ENCODE measurements around the gene HELT. TPM values are rescaled to one million over a fixed set of nuclear protein-coding genes. Genes with fewer than 3 reads are reported as not detected.
A peak's percentile ranks its signal among the peaks of the same experiment; 100 is the strongest.

The HELT gene
- total and polyA plus RNA-seq, 9 donors = not detected

- TF ChIP-seq, protein P1, sequence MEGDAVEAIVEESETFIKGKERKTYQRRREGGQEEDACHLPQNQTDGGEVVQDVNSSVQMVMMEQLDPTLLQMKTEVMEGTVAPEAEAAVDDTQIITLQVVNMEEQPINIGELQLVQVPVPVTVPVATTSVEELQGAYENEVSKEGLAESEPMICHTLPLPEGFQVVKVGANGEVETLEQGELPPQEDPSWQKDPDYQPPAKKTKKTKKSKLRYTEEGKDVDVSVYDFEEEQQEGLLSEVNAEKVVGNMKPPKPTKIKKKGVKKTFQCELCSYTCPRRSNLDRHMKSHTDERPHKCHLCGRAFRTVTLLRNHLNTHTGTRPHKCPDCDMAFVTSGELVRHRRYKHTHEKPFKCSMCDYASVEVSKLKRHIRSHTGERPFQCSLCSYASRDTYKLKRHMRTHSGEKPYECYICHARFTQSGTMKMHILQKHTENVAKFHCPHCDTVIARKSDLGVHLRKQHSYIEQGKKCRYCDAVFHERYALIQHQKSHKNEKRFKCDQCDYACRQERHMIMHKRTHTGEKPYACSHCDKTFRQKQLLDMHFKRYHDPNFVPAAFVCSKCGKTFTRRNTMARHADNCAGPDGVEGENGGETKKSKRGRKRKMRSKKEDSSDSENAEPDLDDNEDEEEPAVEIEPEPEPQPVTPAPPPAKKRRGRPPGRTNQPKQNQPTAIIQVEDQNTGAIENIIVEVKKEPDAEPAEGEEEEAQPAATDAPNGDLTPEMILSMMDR (IDR thresholded peaks at IDR 0.05) = peak; percentile 56 to 84 (median 57)
- TF ChIP-seq EP300 (IDR thresholded peaks at IDR 0.05) = no peak
- Histone ChIP-seq H3K4me3 (no peak overlapping the region), H3K27ac (no peak overlapping the region), H3K36me3 (no peaks in the 10 kb centered on the region), H3K27me3 (no peaks in the 10 kb centered on the region), H3K9me3 (no peaks in the 10 kb centered on the region), H3K4me1 (ENCODE audit: insufficient read depth) (peaks cover 6% of the 10 kb centered on the region)
- 4 to 5% (median 5%) methylated on average over 22 of the region's 22 CpGs for WGBS, 3 donors
- DNase-seq = peak; percentile 75 to 87 (median 82)
- intact Hi-C loops (cut with DNase I) = loop anchor here in 1 of 4 donors (10.0 kb wide), 1 partner anchor 261 kb away; no protein-coding TSS in a partner anchor
These were observed 13.0 kb upstream of the HELT start for GRCh38 chr4:185005219-185005819.

- TF ChIP-seq, protein P1 (IDR thresholded peaks at IDR 0.05) = no peak
- TF ChIP-seq EP300 (IDR thresholded peaks at IDR 0.05) = no peak
- TF ChIP-seq POLR2A (IDR thresholded peaks at IDR 0.05) = no peak
- 11 to 24% (median 18%) methylated on average over 8 of the region's 8 CpGs for WGBS, 3 donors
- DNase-seq = no peak
- H3K4me3 ChIP-seq = no peak overlapping the region
- H3K27me3 ChIP-seq = no peaks in the 10 kb centered on the region
- no peaks in the 10 kb centered on the region for H3K4me1 ChIP-seq (ENCODE audit: insufficient read depth)
- no peak overlapping the region for H3K27ac ChIP-seq
- H3K36me3 ChIP-seq = no peaks in the 10 kb centered on the region
- no peaks in the 10 kb centered on the region for H3K9me3 ChIP-seq
- intact Hi-C loops (cut with DNase I) = no loop called here
These were observed 6.9 kb upstream of the HELT start for GRCh38 chr4:185011408-185011807.

DNA sequence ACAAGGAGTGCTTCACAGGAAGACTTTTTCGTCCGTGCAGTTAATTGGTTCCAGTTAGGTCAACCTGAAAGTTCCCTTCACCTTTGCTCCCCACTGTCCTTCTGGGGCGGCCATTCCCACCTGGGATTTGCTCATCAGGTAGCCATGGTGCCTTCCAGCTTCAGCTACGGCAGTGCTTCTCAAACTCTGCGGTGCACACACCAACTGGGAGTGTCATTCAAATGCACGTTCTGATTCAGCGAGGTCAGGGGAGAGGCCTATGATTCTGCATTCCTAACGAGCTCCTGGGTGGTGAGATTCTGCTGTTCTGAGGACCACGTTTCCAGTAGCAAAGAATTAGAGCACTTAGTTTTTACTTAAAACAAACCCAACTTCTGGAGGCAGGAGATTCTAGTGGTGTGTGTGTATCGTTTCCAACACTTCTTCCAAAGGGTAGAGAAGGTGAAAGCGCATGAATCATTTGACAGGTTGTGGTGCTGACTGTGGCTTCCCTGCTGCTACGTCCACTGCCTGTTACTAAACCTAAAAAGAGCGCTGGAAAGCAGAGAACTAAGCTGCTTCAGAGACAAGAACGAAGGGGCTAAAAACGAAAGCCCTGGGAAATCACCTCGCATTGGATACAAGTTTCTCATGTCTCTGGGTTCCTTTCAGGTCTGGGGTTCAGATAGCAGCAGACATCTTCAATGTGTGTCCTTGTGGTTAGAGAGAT is 4.7 kb upstream of the HELT start:
- Histone ChIP-seq H3K9me3 (no peaks in the 10 kb centered on the region), H3K36me3 (no peaks in the 10 kb centered on the region), H3K27me3 (no peaks in the 10 kb centered on the region), H3K4me3 (no peak overlapping the region), H3K27ac (no peak overlapping the region), H3K4me1 (ENCODE audit: insufficient read depth) (no peaks in the 10 kb centered on the region)
- TF ChIP-seq EP300 (IDR thresholded peaks at IDR 0.05) (no peak), POLR2A (IDR thresholded peaks at IDR 0.05) (no peak)
- TF ChIP-seq, protein P1 (IDR thresholded peaks at IDR 0.05) = no peak
- 25 to 48% (median 39%) methylated on average over 16 of the region's 16 CpGs for WGBS, 3 donors
- intact Hi-C loops (cut with DNase I) = no loop called here
- DNase-seq = no peak

DNA sequence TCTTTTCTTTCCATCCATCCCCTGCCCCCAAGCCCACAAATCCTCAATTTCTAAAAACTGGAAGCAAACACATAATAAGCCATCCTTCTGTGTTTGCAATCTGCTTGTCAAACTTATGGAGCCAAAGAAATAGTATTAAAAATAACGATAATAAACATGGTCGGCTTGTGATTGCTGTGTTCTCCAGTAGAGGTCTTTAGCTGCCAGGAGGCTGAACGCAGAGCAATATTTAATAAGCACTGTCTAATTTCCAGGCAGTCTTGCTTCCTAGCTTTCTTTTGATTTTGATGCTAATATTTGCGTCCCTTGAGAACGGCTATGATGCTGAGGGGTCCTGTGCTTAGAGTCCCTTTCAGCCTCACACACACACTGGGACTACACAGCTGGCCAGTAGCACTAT is 3.2 kb upstream of the HELT start:
- no peak overlapping the region for H3K27ac ChIP-seq
- no peak overlapping the region for H3K4me3 ChIP-seq
- no peak for DNase-seq
- peaks cover 2% of the 10 kb centered on the region for H3K4me1 ChIP-seq (ENCODE audit: insufficient read depth)
- H3K36me3 ChIP-seq = no peaks in the 10 kb centered on the region
- no peaks in the 10 kb centered on the region for H3K27me3 ChIP-seq
- intact Hi-C loops (cut with DNase I) = no loop called here
- TF ChIP-seq POLR2A (IDR thresholded peaks at IDR 0.05) (no peak), EP300 (IDR thresholded peaks at IDR 0.05) (no peak)
- TF ChIP-seq, protein P1 (IDR thresholded peaks at IDR 0.05) = no peak
- 32 to 39% (median 37%) methylated on average over 5 of the region's 5 CpGs for WGBS, 3 donors
- H3K9me3 ChIP-seq = no peaks in the 10 kb centered on the region

Measured in ovary (tissue), 9 donors.